CD4-positive, alpha-beta T cell treated with Interleukin-21 for 1 hour (primary cell): ENCODE results near the gene MAN1C1.

Experiments
- DNase-seq: peaks from one replicate; pipeline ENCODE4 v3.0.0-alpha.2; 2020

The MAN1C1 gene

GRCh38 chr1:25821630-25822091 lies 205.1 kb downstream of the MAN1C1 start:
- no peak for DNase-seq

GRCh38 chr1:25825605-25826004 lies 209.0 kb downstream of the MAN1C1 start:
- no peak for DNase-seq

GRCh38 chr1:25826571-25826970 lies 210.0 kb downstream of the MAN1C1 start:
- no peak for DNase-seq

- no peak for DNase-seq
Measured at GRCh38 chr1:25828491-25828890, 211.9 kb downstream of the MAN1C1 start.

GRCh38 chr1:25829046-25829445 lies 212.5 kb downstream of the MAN1C1 start:
- no peak for DNase-seq

GRCh38 chr1:25831569-25832196 lies 215.1 kb downstream of the MAN1C1 start:
- no peak for DNase-seq

GRCh38 chr1:25832336-25833037 lies 215.9 kb downstream of the MAN1C1 start:
- no peak for DNase-seq

GRCh38 chr1:25833158-25833557 lies 216.6 kb downstream of the MAN1C1 start:
- DNase-seq, result no peak
